Rectal smooth muscle tissue (tissue), 1 donor: ENCODE data around the gene GPR180.

Source experiments
- H3K27ac ChIP-seq: one replicate; pipeline ENCODE4 v1.7.0; 2013; ENCODE audit warnings: low read depth, low read length, inconsistent platforms
- H3K27me3 ChIP-seq: one replicate; pipeline ENCODE4 v1.7.0; 2013; ENCODE audit warnings: low read length; ENCODE audit not compliant: control insufficient read depth, insufficient read depth
- H3K36me3 ChIP-seq: one replicate; pipeline ENCODE4 v1.7.0; 2013; ENCODE audit warnings: low read length; ENCODE audit not compliant: control insufficient read depth, insufficient read depth
- H3K4me1 ChIP-seq: one replicate; pipeline ENCODE4 v1.7.0; 2013; ENCODE audit warnings: low read length; ENCODE audit not compliant: control insufficient read depth, insufficient read depth
- H3K4me3 ChIP-seq: one replicate; pipeline ENCODE4 v1.7.0; 2013; ENCODE audit warnings: low read length
- H3K9ac ChIP-seq: one replicate; pipeline ENCODE4 v1.7.0; 2013; ENCODE audit warnings: low read length

The GPR180 gene

DNA sequence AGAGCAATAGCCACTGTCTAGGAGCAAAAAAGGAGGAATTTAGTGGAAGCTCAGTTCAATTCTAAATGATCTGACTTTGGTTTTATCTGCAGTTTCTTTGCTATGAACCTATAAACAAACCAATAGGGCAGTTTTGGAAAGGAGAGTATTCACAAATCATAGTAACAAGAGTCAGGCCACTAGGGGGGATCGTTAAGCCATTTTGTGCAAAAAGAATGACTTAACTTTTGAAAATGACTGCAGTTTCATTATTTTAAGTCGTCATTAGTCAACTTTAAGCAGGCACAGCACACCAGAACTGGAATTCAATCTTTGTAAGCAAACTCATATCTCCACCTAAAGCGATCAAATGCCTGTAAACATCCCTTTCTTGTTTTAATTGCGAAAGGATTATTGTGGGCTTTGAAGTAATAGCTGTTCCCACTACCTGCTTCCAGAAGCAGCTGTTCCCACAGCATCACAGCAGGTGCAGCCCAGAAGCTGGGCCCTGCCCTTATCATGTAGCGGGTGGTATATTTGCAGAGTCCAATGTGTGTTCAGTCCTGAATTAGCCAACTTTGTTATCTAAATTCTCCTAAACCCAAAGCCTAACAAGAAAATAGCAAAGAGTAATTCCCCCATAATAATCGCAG, 59.2 kb downstream of the GPR180 start:
- H3K36me3 ChIP-seq, result no peaks in the 10 kb centered on the region
- H3K4me3 ChIP-seq, result no peak overlapping the region
- H3K27ac ChIP-seq, result no peak overlapping the region
- no peaks in the 10 kb centered on the region for H3K4me1 ChIP-seq
- no peak overlapping the region for H3K9ac ChIP-seq
- H3K27me3 ChIP-seq, result no peaks in the 10 kb centered on the region

DNA sequence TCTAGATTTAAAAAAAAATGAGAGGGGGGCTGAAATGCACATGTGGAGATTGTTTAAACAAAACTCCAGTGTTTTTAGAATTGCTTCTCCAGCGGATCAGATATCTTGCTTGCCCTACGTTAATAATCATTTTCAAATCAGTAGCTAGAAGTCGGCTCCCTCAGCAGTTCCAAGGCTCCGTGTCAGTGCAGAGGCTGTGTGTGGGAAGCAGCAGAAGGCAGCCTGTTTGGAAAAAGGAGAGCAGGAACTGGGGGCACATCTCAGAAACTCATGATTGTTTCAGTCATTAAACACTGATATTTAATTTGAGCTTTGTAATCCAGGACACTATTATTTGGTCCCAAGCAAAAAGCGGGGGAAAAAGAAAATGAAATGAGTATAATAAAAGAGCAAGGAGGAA, 59.7 kb downstream of the GPR180 start:
- H3K4me1 ChIP-seq, result no peaks in the 10 kb centered on the region
- H3K36me3 ChIP-seq, result no peaks in the 10 kb centered on the region
- no peak overlapping the region for H3K9ac ChIP-seq
- no peaks in the 10 kb centered on the region for H3K27me3 ChIP-seq
- no peak overlapping the region for H3K27ac ChIP-seq
- H3K4me3 ChIP-seq, result no peak overlapping the region

GRCh38 chr13:94662274-94662945, 60.8 kb downstream of the GPR180 start:
- Histone ChIP-seq H3K4me3 (no peak overlapping the region), H3K27me3 (no peaks in the 10 kb centered on the region), H3K36me3 (no peaks in the 10 kb centered on the region), H3K27ac (no peak overlapping the region), H3K9ac (no peak overlapping the region), H3K4me1 (no peaks in the 10 kb centered on the region)

DNA sequence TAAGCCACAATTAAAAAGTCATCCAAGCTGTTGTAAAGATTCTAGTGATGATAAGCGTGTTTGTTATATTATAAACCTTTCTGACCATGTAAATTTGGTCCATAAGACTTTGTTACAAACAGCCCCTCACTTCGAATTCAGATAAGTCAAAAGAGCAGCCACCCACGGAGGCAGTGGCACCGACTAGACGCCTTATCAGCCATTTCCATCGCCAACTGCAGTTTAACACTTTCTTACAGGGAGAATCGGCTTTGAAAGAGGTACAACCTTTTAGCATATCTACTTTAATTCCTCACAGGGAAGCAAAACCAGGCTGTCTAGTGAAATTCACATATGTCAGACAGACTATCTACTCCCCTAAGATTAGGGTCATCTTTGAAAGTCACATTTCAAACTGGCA, 63.2 kb downstream of the GPR180 start:
- Histone ChIP-seq H3K27me3 (no peaks in the 10 kb centered on the region), H3K9ac (no peak overlapping the region), H3K27ac (no peak overlapping the region), H3K4me1 (no peaks in the 10 kb centered on the region), H3K4me3 (no peak overlapping the region), H3K36me3 (no peaks in the 10 kb centered on the region)

GRCh38 chr13:94666065-94666464, 64.4 kb downstream of the GPR180 start:
- H3K27me3 ChIP-seq, result no peaks in the 10 kb centered on the region
- no peak overlapping the region for H3K27ac ChIP-seq
- H3K4me3 ChIP-seq, result no peak overlapping the region
- no peak overlapping the region for H3K9ac ChIP-seq
- no peaks in the 10 kb centered on the region for H3K4me1 ChIP-seq
- H3K36me3 ChIP-seq, result no peaks in the 10 kb centered on the region

DNA sequence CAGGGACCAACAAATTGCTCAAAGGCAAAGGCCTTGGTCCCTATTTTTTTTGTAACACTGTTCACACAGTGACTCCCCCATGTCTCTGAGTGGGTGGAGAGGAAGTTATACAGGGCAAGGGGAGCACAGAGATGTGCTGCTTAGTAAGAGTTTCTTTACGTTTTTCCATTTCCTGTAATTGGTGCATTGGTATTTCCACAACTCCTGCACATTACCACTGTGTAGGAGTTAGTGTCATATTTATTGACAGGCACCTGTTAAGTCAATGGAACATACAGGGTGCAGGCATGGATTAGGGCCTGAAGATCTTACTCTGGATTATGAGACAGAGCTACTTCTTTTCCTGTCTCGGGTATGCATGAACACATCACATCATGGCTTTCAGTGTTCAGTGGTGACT, 65.5 kb downstream of the GPR180 start:
- H3K4me3 ChIP-seq, result no peak overlapping the region
- H3K27me3 ChIP-seq, result no peaks in the 10 kb centered on the region
- H3K36me3 ChIP-seq, result no peaks in the 10 kb centered on the region
- H3K27ac ChIP-seq, result no peak overlapping the region
- no peaks in the 10 kb centered on the region for H3K4me1 ChIP-seq
- no peak overlapping the region for H3K9ac ChIP-seq

- H3K36me3 ChIP-seq, result no peaks in the 10 kb centered on the region
- no peak overlapping the region for H3K4me3 ChIP-seq
- no peak overlapping the region for H3K9ac ChIP-seq
- H3K27ac ChIP-seq, result no peak overlapping the region
- no peaks in the 10 kb centered on the region for H3K4me1 ChIP-seq
- H3K27me3 ChIP-seq, result no peaks in the 10 kb centered on the region
Measured at GRCh38 chr13:94672400-94672799, 70.7 kb downstream of the GPR180 start.

- Histone ChIP-seq H3K27me3 (no peaks in the 10 kb centered on the region), H3K27ac (no peak overlapping the region), H3K4me3 (no peak overlapping the region), H3K36me3 (no peaks in the 10 kb centered on the region), H3K9ac (no peak overlapping the region), H3K4me1 (no peaks in the 10 kb centered on the region)
Measured at GRCh38 chr13:94673851-94674250, 72.2 kb downstream of the GPR180 start.

DNA sequence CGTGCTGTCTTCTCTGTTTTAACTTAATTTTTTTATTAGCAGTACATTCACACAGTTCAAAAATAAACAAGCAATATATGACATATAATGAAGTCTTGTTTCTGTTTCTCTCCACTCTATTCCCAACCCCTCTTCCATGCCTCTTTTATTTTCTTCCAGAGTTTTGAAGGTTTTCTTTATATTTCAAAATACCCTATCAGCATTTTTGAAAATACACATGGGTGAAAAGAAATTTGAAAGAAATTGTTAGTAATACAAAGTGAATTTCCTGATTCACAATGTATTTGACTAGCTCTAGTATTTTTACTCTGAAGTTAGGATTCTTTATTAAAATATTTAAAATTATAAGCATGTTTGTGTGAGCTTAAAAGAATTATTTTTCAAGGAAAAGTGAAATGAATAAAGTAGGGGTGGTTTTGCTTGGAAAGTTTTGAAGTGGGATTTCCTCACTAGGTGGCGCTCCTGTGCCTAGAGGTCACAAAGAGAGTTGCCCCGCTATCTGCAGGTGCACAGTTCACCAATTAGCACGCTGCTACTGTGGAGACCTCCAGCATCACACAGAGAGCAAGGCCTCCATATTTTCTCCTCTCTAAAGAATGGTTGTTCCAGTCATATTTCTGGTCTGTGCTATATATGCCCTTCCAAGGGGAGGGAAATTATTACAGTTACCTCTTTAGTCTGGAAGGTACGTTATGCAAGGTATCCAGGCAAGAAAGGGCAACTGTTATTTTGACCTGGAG, 73.1 kb downstream of the GPR180 start:
- Histone ChIP-seq H3K9ac (no peak overlapping the region), H3K27ac (no peak overlapping the region), H3K27me3 (no peaks in the 10 kb centered on the region), H3K36me3 (no peaks in the 10 kb centered on the region), H3K4me3 (no peak overlapping the region), H3K4me1 (no peaks in the 10 kb centered on the region)

DNA sequence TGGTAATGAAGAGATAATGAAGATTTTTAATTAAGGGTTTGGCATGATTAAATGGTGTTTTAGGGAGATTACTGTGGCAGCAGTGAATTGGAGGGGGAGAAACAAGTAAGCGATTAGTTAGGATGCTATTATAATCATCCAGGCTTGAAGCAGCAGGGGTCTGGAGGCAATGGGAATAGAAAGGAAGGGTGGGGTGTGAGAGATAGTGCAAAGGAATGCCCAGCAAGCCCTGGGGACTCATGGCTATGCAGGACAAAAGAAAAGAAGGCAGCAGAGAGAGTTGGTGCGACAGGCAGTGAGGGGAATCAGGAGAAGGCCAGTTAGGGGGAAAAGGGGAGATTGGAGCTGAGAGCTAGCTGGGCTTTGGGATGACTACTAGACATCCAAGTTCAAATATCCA, 76.1 kb downstream of the GPR180 start:
- H3K4me3 ChIP-seq, result no peak overlapping the region
- no peak overlapping the region for H3K9ac ChIP-seq
- H3K27ac ChIP-seq, result no peak overlapping the region
- no peaks in the 10 kb centered on the region for H3K4me1 ChIP-seq
- no peaks in the 10 kb centered on the region for H3K36me3 ChIP-seq
- no peaks in the 10 kb centered on the region for H3K27me3 ChIP-seq

DNA sequence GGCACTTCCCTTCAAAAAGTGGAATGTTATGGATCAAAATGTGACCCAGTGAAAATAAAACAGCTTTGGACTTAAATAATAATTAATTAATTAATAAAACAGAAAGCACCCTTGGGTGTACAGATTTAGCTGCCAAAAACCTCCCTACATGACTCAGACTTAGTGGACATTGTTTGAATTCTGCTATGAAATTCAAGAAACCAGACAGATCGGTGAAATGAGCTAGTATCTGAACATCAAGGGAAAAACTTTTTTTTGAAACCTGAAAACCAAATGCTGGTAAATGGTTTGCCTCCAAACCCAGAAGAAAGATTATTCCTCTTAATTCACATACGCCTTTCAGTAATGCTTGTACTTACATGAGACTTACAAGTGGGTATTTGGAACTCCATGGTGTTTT, 77.2 kb downstream of the GPR180 start:
- no peaks in the 10 kb centered on the region for H3K36me3 ChIP-seq
- H3K9ac ChIP-seq, result no peak overlapping the region
- no peak overlapping the region for H3K27ac ChIP-seq
- no peak overlapping the region for H3K4me3 ChIP-seq
- no peaks in the 10 kb centered on the region for H3K4me1 ChIP-seq
- no peaks in the 10 kb centered on the region for H3K27me3 ChIP-seq

- Histone ChIP-seq H3K36me3 (no peaks in the 10 kb centered on the region), H3K4me1 (no peaks in the 10 kb centered on the region), H3K27me3 (no peaks in the 10 kb centered on the region), H3K4me3 (no peak overlapping the region), H3K27ac (no peak overlapping the region), H3K9ac (no peak overlapping the region)
Measured at GRCh38 chr13:94679614-94680013, 78.0 kb downstream of the GPR180 start.

DNA sequence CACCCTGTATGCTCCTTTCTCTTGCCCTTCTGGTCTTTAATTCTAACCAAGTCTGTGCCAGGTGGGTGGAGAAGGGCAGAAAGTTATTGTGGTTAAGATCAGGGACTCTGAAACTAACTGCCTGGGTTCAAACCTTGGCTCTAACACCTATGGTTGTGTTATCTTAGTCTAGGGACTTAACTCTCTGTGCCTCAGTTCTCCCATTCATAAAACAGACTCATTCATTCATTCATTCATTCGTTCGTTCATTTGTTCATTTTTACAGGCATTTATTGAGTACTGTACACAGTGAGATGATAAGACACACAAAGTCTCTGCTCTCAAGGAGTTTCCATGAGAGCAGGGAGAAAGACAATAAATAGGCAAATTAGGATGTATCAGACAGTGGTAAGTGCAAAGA, 80.6 kb downstream of the GPR180 start:
- no peaks in the 10 kb centered on the region for H3K27me3 ChIP-seq

More for the DNA sequence above, 80.6 kb downstream of the GPR180 start:
- no peak overlapping the region for H3K27ac ChIP-seq
- H3K4me3 ChIP-seq, result no peak overlapping the region
- H3K9ac ChIP-seq, result no peak overlapping the region
- H3K4me1 ChIP-seq, result no peaks in the 10 kb centered on the region
- H3K36me3 ChIP-seq, result no peaks in the 10 kb centered on the region
